Karpas-422 (cell line): ENCODE data around the gene SH3BP5L. TPM values are rescaled to one million over a fixed set of nuclear protein-coding genes. Genes with fewer than 3 reads are reported as not detected.

Experiments used
- DNase-seq: peaks from one replicate; pipeline ENCODE4 v3.0.0-alpha.2; 2015
- H2AFZ ChIP-seq: fragments of 200-600 bp; sonication (generic); 2 replicates; pipeline ENCODE4 v1.6.1; 2014; ENCODE audit warnings: antibody characterized with exemption, low read length, mixed read lengths
- H3K27ac ChIP-seq: fragments of 200-600 bp; sonication (generic); 2 replicates; pipeline ENCODE4 v1.5.1; 2014; ENCODE audit warnings: mild to moderate bottlenecking, low read length, moderate library complexity
- H3K27me3 ChIP-seq: fragments of 200-600 bp; sonication (generic); 2 replicates; pipeline ENCODE4 v1.6.1; 2014; ENCODE audit warnings: low read length, mixed read lengths
- H3K36me3 ChIP-seq: fragments of 200-600 bp; sonication (generic); 2 replicates; pipeline ENCODE4 v1.6.1; 2014; ENCODE audit warnings: low read length, mixed read lengths; ENCODE audit not compliant: insufficient read depth
- H3K4me1 ChIP-seq: fragments of 200-600 bp; sonication (generic); 2 replicates; pipeline ENCODE4 v1.6.1; 2014; ENCODE audit warnings: mild to moderate bottlenecking, low read length, mixed read lengths
- H3K4me2 ChIP-seq: fragments of 200-600 bp; sonication (generic); 2 replicates; pipeline ENCODE4 v1.6.1; 2014; ENCODE audit warnings: low read length, low read depth, mild to moderate bottlenecking; ENCODE audit not compliant: poor library complexity, severe bottlenecking
- H3K4me3 ChIP-seq: fragments of 200-600 bp; sonication (generic); 2 replicates; pipeline ENCODE4 v1.5.1; 2014; ENCODE audit warnings: mild to moderate bottlenecking, antibody characterized with exemption, low read length, mixed read lengths
- H3K79me2 ChIP-seq: fragments of 200-600 bp; sonication (generic); 2 replicates; pipeline ENCODE4 v1.6.1; 2014; ENCODE audit warnings: mild to moderate bottlenecking, low read length, mixed read lengths
- H3K9ac ChIP-seq: fragments of 200-600 bp; sonication (generic); 2 replicates; pipeline ENCODE4 v1.6.0; 2014; ENCODE audit warnings: low read length
- H3K9me2 ChIP-seq: fragments of 200-600 bp; sonication (generic), shearing (Covaris generic); replicated peaks from 2 replicates; pipeline ENCODE4 v1.6.0; 2014; ENCODE audit warnings: mild to moderate bottlenecking, low read length, moderate library complexity; ENCODE audit not compliant: insufficient read depth
- H3K9me3 ChIP-seq: fragments of 300-700, 200-600 bp; sonication (generic); 2 replicates; pipeline ENCODE4 v1.6.1; 2014; ENCODE audit warnings: low read length, mixed read lengths
- H4K20me1 ChIP-seq: fragments of 200-600 bp; sonication (generic); 2 replicates; pipeline ENCODE4 v1.6.1; 2014; ENCODE audit warnings: mild to moderate bottlenecking, antibody characterized with exemption, low read length, low read depth; ENCODE audit not compliant: insufficient read depth
- total RNA-seq: library from RNA; depleted of rRNA; stranded (reverse); fragments of >200 nt; shearing (Covaris generic); gene quantifications from 2 replicates; pipeline ENCODE4 v1.2.3, GENCODE V29; 2014; ENCODE audit warnings: low replicate concordance

The SH3BP5L gene
- total RNA-seq, 1 experiment from 2014 or later: 14.6 TPM

- H3K4me1 ChIP-seq: peaks cover 60% of the 10 kb centered on the region
- no peak overlapping the region for H3K9ac ChIP-seq
- H3K9me3 ChIP-seq: no peaks in the 10 kb centered on the region
- H3K4me3 ChIP-seq: no peak overlapping the region
- H3K27me3 ChIP-seq: no peaks in the 10 kb centered on the region
- H3K4me2 ChIP-seq: no peak overlapping the region
- no peaks in the 10 kb centered on the region for H3K9me2 ChIP-seq
- no peaks in the 10 kb centered on the region; the same call in 1 of the 2 replicates for H4K20me1 ChIP-seq
- peaks cover 67% of the 10 kb centered on the region for H3K79me2 ChIP-seq
- DNase-seq: no peak
- no peak overlapping the region for H2AFZ ChIP-seq
- H3K27ac ChIP-seq: no peak overlapping the region
- peaks cover 2% of the 10 kb centered on the region; the same call in 1 of the 2 replicates for H3K36me3 ChIP-seq
Measured at GRCh38 chr1:248821101-248821500, 4.6 kb downstream of the SH3BP5L start.

- Histone ChIP-seq H3K9ac (no peak overlapping the region), H3K27ac (no peak overlapping the region), H3K9me2 (no peaks in the 10 kb centered on the region), H3K4me3 (no peak overlapping the region), H3K4me1 (peaks cover 59% of the 10 kb centered on the region), H2AFZ (no peak overlapping the region), H3K36me3 (peaks cover 7% of the 10 kb centered on the region; the same call in 1 of the 2 replicates), H4K20me1 (no peaks in the 10 kb centered on the region; the same call in 1 of the 2 replicates), H3K79me2 (peaks cover 62% of the 10 kb centered on the region), H3K4me2 (no peak overlapping the region), H3K27me3 (no peaks in the 10 kb centered on the region), H3K9me3 (no peaks in the 10 kb centered on the region)
- DNase-seq: no peak
Measured at GRCh38 chr1:248820041-248820585, 5.6 kb downstream of the SH3BP5L start.

GRCh38 chr1:248818505-248819374 is 7.0 kb downstream of the SH3BP5L start:
- no peaks in the 10 kb centered on the region for H3K9me3 ChIP-seq
- no peak overlapping the region for H2AFZ ChIP-seq
- H3K4me2 ChIP-seq: no peak overlapping the region
- no peaks in the 10 kb centered on the region for H3K27me3 ChIP-seq
- no peaks in the 10 kb centered on the region; the same call in 1 of the 2 replicates for H4K20me1 ChIP-seq
- no peak overlapping the region; the same call in 1 of the 2 replicates for H3K9ac ChIP-seq
- H3K79me2 ChIP-seq: peaks cover 48% of the 10 kb centered on the region
- peaks cover 7% of the 10 kb centered on the region; the same call in 1 of the 2 replicates for H3K36me3 ChIP-seq
- peaks cover 55% of the 10 kb centered on the region for H3K4me1 ChIP-seq
- no peak overlapping the region for H3K27ac ChIP-seq
- no peaks in the 10 kb centered on the region for H3K9me2 ChIP-seq
- DNase-seq: no peak
- no peak overlapping the region for H3K4me3 ChIP-seq

DNA sequence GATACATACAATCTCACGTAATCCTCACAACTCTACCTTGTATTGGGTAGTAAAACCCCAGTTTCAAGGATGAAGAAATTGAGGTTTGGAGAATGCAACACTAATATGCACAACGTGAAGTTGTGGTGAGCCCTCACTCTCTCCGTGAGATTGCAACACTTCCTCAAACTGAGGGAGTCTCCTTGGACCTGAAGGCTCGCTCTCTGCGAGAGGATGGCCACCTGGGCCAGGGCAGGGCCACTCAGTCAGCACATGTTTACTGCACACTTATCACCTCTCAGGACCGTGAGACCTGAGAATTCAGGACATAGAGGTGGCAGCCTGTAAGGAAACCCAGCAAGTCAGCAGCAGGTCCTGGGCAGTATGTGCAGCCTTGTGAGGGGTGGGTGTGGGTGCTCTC is 8.7 kb downstream of the SH3BP5L start:
- Histone ChIP-seq H4K20me1 (no peaks in the 10 kb centered on the region; the same call in 1 of the 2 replicates), H3K4me1 (peaks cover 39% of the 10 kb centered on the region), H3K27ac (no peak overlapping the region), H3K36me3 (peaks cover 7% of the 10 kb centered on the region; the same call in 1 of the 2 replicates), H3K9me3 (no peaks in the 10 kb centered on the region), H2AFZ (no peak overlapping the region), H3K4me3 (no peak overlapping the region), H3K27me3 (no peaks in the 10 kb centered on the region), H3K4me2 (no peak overlapping the region), H3K79me2 (peaks cover 35% of the 10 kb centered on the region), H3K9ac (no peak overlapping the region), H3K9me2 (no peaks in the 10 kb centered on the region)
- no peak for DNase-seq

- no peak overlapping the region for H3K9ac ChIP-seq
- DNase-seq: no peak
- peaks cover 7% of the 10 kb centered on the region; the same call in 1 of the 2 replicates for H3K36me3 ChIP-seq
- no peak overlapping the region for H3K4me2 ChIP-seq
- H3K4me3 ChIP-seq: no peak overlapping the region
- H2AFZ ChIP-seq: no peak overlapping the region
- H3K9me3 ChIP-seq: no peaks in the 10 kb centered on the region
- H3K27ac ChIP-seq: no peak overlapping the region
- H3K9me2 ChIP-seq: no peaks in the 10 kb centered on the region
- H3K79me2 ChIP-seq: peaks cover 27% of the 10 kb centered on the region
- peaks cover 32% of the 10 kb centered on the region for H3K4me1 ChIP-seq
- H4K20me1 ChIP-seq: no peaks in the 10 kb centered on the region
- no peaks in the 10 kb centered on the region for H3K27me3 ChIP-seq
Measured at GRCh38 chr1:248816042-248816851, 9.5 kb downstream of the SH3BP5L start.

- Histone ChIP-seq H4K20me1 (no peaks in the 10 kb centered on the region), H3K4me1 (peaks cover 27% of the 10 kb centered on the region), H3K27ac (no peak overlapping the region), H3K9ac (no peak overlapping the region), H3K79me2 (peaks cover 20% of the 10 kb centered on the region), H3K27me3 (no peaks in the 10 kb centered on the region), H3K9me2 (no peaks in the 10 kb centered on the region), H3K4me2 (no peak overlapping the region), H3K4me3 (no peak overlapping the region), H3K36me3 (peaks cover 7% of the 10 kb centered on the region; the same call in 1 of the 2 replicates), H2AFZ (no peak overlapping the region), H3K9me3 (no peaks in the 10 kb centered on the region)
- no peak for DNase-seq
Measured at GRCh38 chr1:248815407-248816034, 10.2 kb downstream of the SH3BP5L start.

GRCh38 chr1:248814351-248814750 is 11.4 kb downstream of the SH3BP5L start:
- H3K4me3 ChIP-seq: no peak overlapping the region
- no peak overlapping the region for H3K4me2 ChIP-seq
- peaks cover 13% of the 10 kb centered on the region for H3K79me2 ChIP-seq
- H3K4me1 ChIP-seq: peaks cover 17% of the 10 kb centered on the region
- no peak overlapping the region for H2AFZ ChIP-seq
- H3K27me3 ChIP-seq: no peaks in the 10 kb centered on the region
- no peak overlapping the region for H3K9ac ChIP-seq
- peaks cover 7% of the 10 kb centered on the region; the same call in 1 of the 2 replicates for H3K36me3 ChIP-seq
- DNase-seq: no peak
- H3K9me2 ChIP-seq: no peaks in the 10 kb centered on the region
- H3K27ac ChIP-seq: no peak overlapping the region
- no peaks in the 10 kb centered on the region for H3K9me3 ChIP-seq
- H4K20me1 ChIP-seq: no peaks in the 10 kb centered on the region
